H54 (cell line): ENCODE measurements around the gene ZFYVE9.
A peak's percentile ranks its signal among the peaks of the same experiment; 100 is the strongest.
"Not testable (repeated sequence)": the region's sequence is repeated elsewhere in the genome, so short reads cannot be mapped to it uniquely, and the experiment has no call there.

ENCODE experiments used
- DNase-seq: peaks from one replicate; pipeline ENCODE4 v3.0.0; 2011; ENCODE audit warnings: low spot score, mixed read lengths; ENCODE audit not compliant: insufficient read length
- FAIRE-seq: peaks from 3 replicates; lab custom pipeline; 2011; peaks lifted over from hg19 to GRCh38; lab: Jason Lieb, UNC
- POLR2A ChIP-seq: IDR thresholded peaks from 2 replicates; pipeline ENCODE4 v1.6.1; 2011; ENCODE audit warnings: low read depth, mild to moderate bottlenecking, low read length

ZFYVE9 gene

GRCh38 chr1:52191395-52191965 is 49.6 kb downstream of the ZFYVE9 start:
- no peak for DNase-seq
- TF ChIP-seq POLR2A = no peak
- FAIRE-seq = no peak

GRCh38 chr1:52192024-52192423 is 50.1 kb downstream of the ZFYVE9 start:
- DNase-seq (no peak), FAIRE-seq (peak; percentile 50)
- TF ChIP-seq POLR2A = no peak

GRCh38 chr1:52192436-52192835 is 50.5 kb downstream of the ZFYVE9 start:
- FAIRE-seq (no peak), DNase-seq (no peak)
- TF ChIP-seq POLR2A = no peak

- no peak for DNase-seq
- FAIRE-seq = no peak
- no peak for TF ChIP-seq POLR2A
Measured at GRCh38 chr1:52193985-52194384, 52.1 kb downstream of the ZFYVE9 start.

GRCh38 chr1:52195161-52195560 is 53.3 kb downstream of the ZFYVE9 start:
- FAIRE-seq (no peak), DNase-seq (no peak)
- no peak for TF ChIP-seq POLR2A

- peak; percentile 20 for FAIRE-seq
- TF ChIP-seq POLR2A = no peak
- DNase-seq = no peak
Measured at GRCh38 chr1:52203935-52204625, 62.2 kb downstream of the ZFYVE9 start.

- DNase-seq = no peak
- no peak for TF ChIP-seq POLR2A
- no peak for FAIRE-seq
Measured at GRCh38 chr1:52204696-52205095, 62.8 kb downstream of the ZFYVE9 start.

GRCh38 chr1:52206686-52207085 is 64.8 kb downstream of the ZFYVE9 start:
- not testable (repeated sequence) for FAIRE-seq, DNase-seq

- FAIRE-seq = no peak
- DNase-seq = no peak
- no peak for TF ChIP-seq POLR2A
Measured at GRCh38 chr1:52209429-52209828, 67.5 kb downstream of the ZFYVE9 start.

- no peak for TF ChIP-seq POLR2A
- FAIRE-seq = no peak
Measured at GRCh38 chr1:52210044-52210443, 68.2 kb downstream of the ZFYVE9 start.

GRCh38 chr1:52216907-52217458 is 75.1 kb downstream of the ZFYVE9 start:
- no peak for TF ChIP-seq POLR2A
- no peak for DNase-seq
- no peak for FAIRE-seq

More at GRCh38 chr1:52210044-52210443, 68.2 kb downstream of the ZFYVE9 start:
- no peak for DNase-seq

- DNase-seq = no peak
- TF ChIP-seq POLR2A = no peak
- FAIRE-seq = no peak
Measured at GRCh38 chr1:52225174-52225573, 83.3 kb downstream of the ZFYVE9 start.

- FAIRE-seq (no peak), DNase-seq (no peak)
- no peak for TF ChIP-seq POLR2A
Measured at GRCh38 chr1:52229494-52229893, 87.6 kb downstream of the ZFYVE9 start.

GRCh38 chr1:52233463-52233862 is 91.6 kb downstream of the ZFYVE9 start:
- FAIRE-seq = no peak
- TF ChIP-seq POLR2A = no peak
- DNase-seq = no peak

- FAIRE-seq (no peak), DNase-seq (no peak)
- TF ChIP-seq POLR2A = no peak
Measured at GRCh38 chr1:52234014-52234413, 92.1 kb downstream of the ZFYVE9 start.
